ENCODE measurements around the gene HSFX2.
"Not testable (repeated sequence)": the region's sequence is repeated elsewhere in the genome, so short reads cannot be mapped to it uniquely, and the experiment has no call there.

- TF ChIP-seq CTCF (IDR thresholded peaks at IDR 0.05; ENCODE audit: low read length); EZH2phosphoT487 (IDR thresholded peaks at IDR 0.05; ENCODE audit: low read length); EZH2 (optimal IDR thresholded peaks at IDR 0.05; ENCODE audit: low read depth, low read length): not testable (repeated sequence)
Observed at GRCh38 chrX:149550454-149550853, 44.7 kb downstream of the HSFX2 start.
